ENCODE measurements around the gene OPCML.

The OPCML gene

GRCh38 chr11:133503776-133504175 is 28.5 kb downstream of the OPCML start:
- in situ Hi-C loops (cut with HindIII; ENCODE audit: low sequenced_read_pairs) = no loop called here

GRCh38 chr11:133503236-133503635 is 29.1 kb downstream of the OPCML start:
- in situ Hi-C loops (cut with HindIII; ENCODE audit: low sequenced_read_pairs) = no loop called here

- in situ Hi-C loops (cut with HindIII; ENCODE audit: low sequenced_read_pairs) = no loop called here
These were observed 30.4 kb downstream of the OPCML start for GRCh38 chr11:133501643-133502539.

GRCh38 chr11:133500936-133501335 is 31.4 kb downstream of the OPCML start:
- in situ Hi-C loops (cut with HindIII; ENCODE audit: low sequenced_read_pairs) = no loop called here

- in situ Hi-C loops (cut with HindIII; ENCODE audit: low sequenced_read_pairs) = no loop called here
These were observed 31.9 kb downstream of the OPCML start for GRCh38 chr11:133500435-133500834.

GRCh38 chr11:133498969-133499368 is 33.3 kb downstream of the OPCML start:
- in situ Hi-C loops (cut with HindIII; ENCODE audit: low sequenced_read_pairs) = no loop called here

- in situ Hi-C loops (cut with HindIII; ENCODE audit: low sequenced_read_pairs) = no loop called here
These were observed 34.7 kb downstream of the OPCML start for GRCh38 chr11:133497477-133498140.

GRCh38 chr11:133492895-133493294 is 39.4 kb downstream of the OPCML start:
- in situ Hi-C loops (cut with HindIII; ENCODE audit: low sequenced_read_pairs) = no loop called here

GRCh38 chr11:133491680-133492383 is 40.5 kb downstream of the OPCML start:
- in situ Hi-C loops (cut with HindIII; ENCODE audit: low sequenced_read_pairs) = no loop called here

GRCh38 chr11:133480722-133481121 is 51.6 kb downstream of the OPCML start:
- in situ Hi-C loops (cut with HindIII; ENCODE audit: low sequenced_read_pairs) = no loop called here

GRCh38 chr11:133479209-133479608 is 53.1 kb downstream of the OPCML start:
- in situ Hi-C loops (cut with HindIII; ENCODE audit: low sequenced_read_pairs) = no loop called here

GRCh38 chr11:133477251-133477625 is 55.1 kb downstream of the OPCML start:
- in situ Hi-C loops (cut with HindIII; ENCODE audit: low sequenced_read_pairs) = no loop called here

- in situ Hi-C loops (cut with HindIII; ENCODE audit: low sequenced_read_pairs) = no loop called here
These were observed 55.6 kb downstream of the OPCML start for GRCh38 chr11:133476570-133477250.

GRCh38 chr11:133474461-133474860 is 57.8 kb downstream of the OPCML start:
- in situ Hi-C loops (cut with HindIII; ENCODE audit: low sequenced_read_pairs) = no loop called here

- in situ Hi-C loops (cut with HindIII; ENCODE audit: low sequenced_read_pairs) = no loop called here
These were observed 64.6 kb downstream of the OPCML start for GRCh38 chr11:133467686-133468085.

- in situ Hi-C loops (cut with HindIII; ENCODE audit: low sequenced_read_pairs) = no loop called here
These were observed 89.0 kb downstream of the OPCML start for GRCh38 chr11:133443206-133443747.

GRCh38 chr11:133441964-133442660 is 90.2 kb downstream of the OPCML start:
- in situ Hi-C loops (cut with HindIII; ENCODE audit: low sequenced_read_pairs) = no loop called here

- in situ Hi-C loops (cut with HindIII; ENCODE audit: low sequenced_read_pairs) = no loop called here
These were observed 106.3 kb downstream of the OPCML start for GRCh38 chr11:133425992-133426391.

GRCh38 chr11:133425245-133425644 is 107.1 kb downstream of the OPCML start:
- in situ Hi-C loops (cut with HindIII; ENCODE audit: low sequenced_read_pairs) = no loop called here

GRCh38 chr11:133418218-133418617 is 114.1 kb downstream of the OPCML start:
- in situ Hi-C loops (cut with HindIII; ENCODE audit: low sequenced_read_pairs) = no loop called here

Data from DLD1 (cell line).